HFFc6 (cell line): Measurements from ENCODE around the gene CCNY. TPM values are rescaled to one million over a fixed set of nuclear protein-coding genes. Genes with fewer than 3 reads are reported as not detected.
"Not testable (repeated sequence)": the region's sequence is repeated elsewhere in the genome, so short reads cannot be mapped to it uniquely, and the experiment has no call there.

Experiments
- DNase-seq: peaks from one replicate; pipeline ENCODE4 v3.0.0-alpha.2; 2018
- H3K27ac Mint-ChIP-seq: 2 replicates; pipeline ENCODE4 v1.8.0; 2020; ENCODE audit warnings: mild to moderate bottlenecking, mixed read lengths
- H3K27me3 Mint-ChIP-seq: 2 replicates; pipeline ENCODE4 v1.8.0; 2021; ENCODE audit warnings: mild to moderate bottlenecking, moderate library complexity, mixed read lengths; ENCODE audit not compliant: insufficient read depth
- H3K36me3 Mint-ChIP-seq: 2 replicates; pipeline ENCODE4 v1.8.0; 2021; ENCODE audit warnings: low read depth, mixed read lengths
- H3K4me1 Mint-ChIP-seq: 2 replicates; pipeline ENCODE4 v1.8.0; 2020; ENCODE audit warnings: low read depth, mixed read lengths
- H3K4me3 Mint-ChIP-seq: 2 replicates; pipeline ENCODE4 v1.8.0; 2020; ENCODE audit warnings: mild to moderate bottlenecking, moderate library complexity, mixed read lengths
- H3K9me3 Mint-ChIP-seq: 2 replicates; pipeline ENCODE4 v1.8.0; 2020; ENCODE audit warnings: mild to moderate bottlenecking, mixed read lengths
- CTCF ChIP-seq: fragments of 200-600 bp; sonication (generic); IDR thresholded peaks from 2 replicates; pipeline ENCODE4 v1.5.0; 2021; ENCODE audit warnings: antibody characterized with exemption, mild to moderate bottlenecking
- total RNA-seq, 6 experiments: library from RNA; stranded (reverse); fragmentation: NEBNext Ultra II Directional; extraction: Animal tissue kit (Norgen Biotek cat#: 25700); gene quantifications; 2 replicates in 1 of 6; 3 replicates in 5 of 6; pipeline ENCODE4 v1.2.3, GENCODE V29; 2021

Gene CCNY
- total RNA-seq, 6 experiments from 2014 or later, result 60.0 to 76.6 (median 69.9) TPM

- H3K9me3 Mint-ChIP-seq, result no peaks in the 10 kb centered on the region
- peaks cover 83% of the 10 kb centered on the region for H3K4me1 Mint-ChIP-seq
- 0 out of 2 replicates have a peak, but pooled peaks cover 3% of the 10 kb centered on the region for H3K36me3 Mint-ChIP-seq
- H3K27me3 Mint-ChIP-seq, result no peaks in the 10 kb centered on the region
- no peak for TF ChIP-seq CTCF
- DNase-seq, result no peak
- no peak overlapping the region for H3K27ac Mint-ChIP-seq
- H3K4me3 Mint-ChIP-seq, result no peak overlapping the region; the same call in 1 of the 2 replicates
Measured at GRCh38 chr10:35352097-35352496, 15.8 kb downstream of the CCNY start.

GRCh38 chr10:35352512-35352911 is 16.2 kb downstream of the CCNY start:
- Mint-ChIP-seq H3K36me3 (0 out of 2 replicates have a peak, but pooled peaks cover 3% of the 10 kb centered on the region), H3K4me1 (peaks cover 83% of the 10 kb centered on the region), H3K9me3 (no peaks in the 10 kb centered on the region), H3K4me3 (no peak overlapping the region; the same call in 1 of the 2 replicates), H3K27ac (no peak overlapping the region), H3K27me3 (no peaks in the 10 kb centered on the region)
- no peak for DNase-seq
- TF ChIP-seq CTCF, result no peak

GRCh38 chr10:35353395-35353794 is 17.1 kb downstream of the CCNY start:
- 0 out of 2 replicates have a peak, but pooled peaks cover under 1% of the 10 kb centered on the region for H3K36me3 Mint-ChIP-seq
- H3K9me3 Mint-ChIP-seq, result no peaks in the 10 kb centered on the region
- DNase-seq, result no peak
- H3K27me3 Mint-ChIP-seq, result no peaks in the 10 kb centered on the region
- H3K4me3 Mint-ChIP-seq, result no peak overlapping the region
- TF ChIP-seq CTCF, result no peak
- H3K4me1 Mint-ChIP-seq, result peaks cover 83% of the 10 kb centered on the region
- no peak overlapping the region for H3K27ac Mint-ChIP-seq

- H3K4me1 Mint-ChIP-seq, result peaks cover 85% of the 10 kb centered on the region
Measured at GRCh38 chr10:35353805-35354204, 17.5 kb downstream of the CCNY start.

GRCh38 chr10:35354257-35354656 is 17.9 kb downstream of the CCNY start:
- H3K9me3 Mint-ChIP-seq, H3K36me3 Mint-ChIP-seq, H3K27me3 Mint-ChIP-seq, DNase-seq, H3K4me3 Mint-ChIP-seq, H3K27ac Mint-ChIP-seq: not testable (repeated sequence)
- H3K4me1 Mint-ChIP-seq, result peaks cover 90% of the 10 kb centered on the region

More at GRCh38 chr10:35353805-35354204, 17.5 kb downstream of the CCNY start:
- DNase-seq, result no peak
- Mint-ChIP-seq H3K4me3 (no peak overlapping the region), H3K27me3 (no peaks in the 10 kb centered on the region), H3K36me3 (no peaks in the 10 kb centered on the region), H3K9me3 (no peaks in the 10 kb centered on the region), H3K27ac (0 out of 2 replicates have a peak overlapping the region, but pooled peaks have one; percentile 51)
- no peak for TF ChIP-seq CTCF

GRCh38 chr10:35355971-35356724 is 19.8 kb downstream of the CCNY start:
- H3K4me3 Mint-ChIP-seq, result no peak overlapping the region
- DNase-seq, result no peak
- H3K27me3 Mint-ChIP-seq, result no peaks in the 10 kb centered on the region
- H3K27ac Mint-ChIP-seq, result no peak overlapping the region
- TF ChIP-seq CTCF, result no peak
- H3K36me3 Mint-ChIP-seq, result no peaks in the 10 kb centered on the region; the same call in 1 of the 2 replicates
- no peaks in the 10 kb centered on the region for H3K9me3 Mint-ChIP-seq
- H3K4me1 Mint-ChIP-seq, result peaks cover 82% of the 10 kb centered on the region
